Sigmoid colon (tissue), 4 donors: ENCODE results near the gene SPOCK1.

Experiments
- CTCF ChIP-seq, 4 experiments: fragments of 450-650 bp in 3 of 4; fragments of 200-600 bp in 1 of 4; IDR thresholded peaks; one replicate each; pipeline ENCODE4 v1.5.1; 2016 to 2019; ENCODE audit warnings: antibody characterized with exemption in 4 of 4, mild to moderate bottlenecking in 3 of 4, moderate library complexity in 2 of 4
- POLR2A ChIP-seq, 2 donors: fragments of 450-650 bp; IDR thresholded peaks; one replicate each; pipeline ENCODE4 v1.6.1; 2016; ENCODE audit warnings: antibody characterized with exemption in 2 of 2, mild to moderate bottlenecking in 2 of 2, moderate library complexity in 2 of 2
- POLR2AphosphoS5 ChIP-seq, 4 donors: sonication (generic); formaldehyde crosslinking; IDR thresholded peaks; one replicate each; pipeline ENCODE4 v1.6.1; 2017; ENCODE audit warnings: antibody characterized with exemption in 4 of 4

- TF ChIP-seq POLR2A (IDR thresholded peaks at IDR 0.05) = no peak
- no peak for TF ChIP-seq POLR2AphosphoS5 (IDR thresholded peaks at IDR 0.05)
- no peak for TF ChIP-seq CTCF (IDR thresholded peaks at IDR 0.05)
These were observed 428.6 kb downstream of the SPOCK1 start for GRCh38 chr5:137070521-137070920.
